Hepatocyte (in vitro differentiated cells): ENCODE data around the gene ZNF607. TPM values are rescaled to one million over a fixed set of nuclear protein-coding genes. Genes with fewer than 3 reads are reported as not detected.
"Not testable (repeated sequence)": the region's sequence is repeated elsewhere in the genome, so short reads cannot be mapped to it uniquely, and the experiment has no call there.

ENCODE experiments used
- DNase-seq: peaks from one replicate; pipeline ENCODE4 v3.0.0-alpha.2; 2016; ENCODE audit warnings: low spot score
- H2AFZ ChIP-seq: fragments of 200-600 bp; sonication (generic); 2 replicates; pipeline ENCODE4 v1.6.0; 2016; ENCODE audit warnings: antibody characterized with exemption, mild to moderate bottlenecking
- H3K27ac ChIP-seq: fragments of 200-600 bp; sonication (generic); 2 replicates; pipeline ENCODE4 v1.5.1; 2016; ENCODE audit warnings: mild to moderate bottlenecking
- H3K27me3 ChIP-seq: fragments of 200-600 bp; sonication (generic); 2 replicates; pipeline ENCODE4 v1.6.1; 2016
- H3K36me3 ChIP-seq: fragments of 200-600 bp; sonication (generic); replicated peaks from 2 replicates; pipeline ENCODE4 v1.5.1; 2016; ENCODE audit warnings: low read depth; ENCODE audit not compliant: insufficient read depth
- H3K4me1 ChIP-seq: fragments of 200-600 bp; sonication (generic); 2 replicates; pipeline ENCODE4 v1.5.1; 2016; ENCODE audit warnings: mild to moderate bottlenecking, moderate library complexity; ENCODE audit not compliant: insufficient read depth
- H3K4me2 ChIP-seq: fragments of 200-600 bp; sonication (generic); 2 replicates; pipeline ENCODE4 v1.6.0; 2016
- H3K4me3 ChIP-seq: fragments of 200-600 bp; sonication (generic); 2 replicates; pipeline ENCODE4 v1.5.1; 2016; ENCODE audit warnings: mild to moderate bottlenecking
- H3K79me2 ChIP-seq: fragments of 200-600 bp; sonication (generic); 2 replicates; pipeline ENCODE4 v1.6.0; 2017; ENCODE audit warnings: mild to moderate bottlenecking
- H3K9me2 ChIP-seq: fragments of 200-600 bp; sonication (generic); replicated peaks from 2 replicates; pipeline ENCODE4 v1.6.0; 2017; ENCODE audit warnings: mild to moderate bottlenecking; ENCODE audit not compliant: insufficient read depth
- H3K9me3 ChIP-seq: fragments of 200-600 bp; sonication (generic); 2 replicates; pipeline ENCODE4 v1.5.1; 2016; ENCODE audit warnings: low read depth, mild to moderate bottlenecking
- H4K20me1 ChIP-seq: fragments of 200-600 bp; sonication (generic); 2 replicates; pipeline ENCODE4 v1.6.0; 2016; ENCODE audit warnings: mild to moderate bottlenecking; ENCODE audit not compliant: insufficient read depth, poor library complexity, severe bottlenecking
- EZH2 ChIP-seq: fragments of 200-600 bp; sonication (generic); IDR thresholded peaks from 2 replicates; pipeline ENCODE4 v1.6.1; 2016; ENCODE audit warnings: antibody characterized with exemption, mild to moderate bottlenecking, borderline replicate concordance
- EZH2phosphoT487 ChIP-seq: fragments of 200-600 bp; sonication (generic); IDR thresholded peaks from one replicate; pipeline ENCODE4 v1.6.1; 2018; ENCODE audit warnings: antibody characterized with exemption, mild to moderate bottlenecking, low read depth, moderate library complexity; ENCODE audit not compliant: unreplicated experiment, severe bottlenecking
- WGBS: methylation state at CpG from one replicate; pipeline ENCODE4 v1.1.6; 2016; ENCODE audit warnings: low lambda C conversion rate; ENCODE audit errors: missing lambda C conversion rate; 5-methylcytosine and 5-hydroxymethylcytosine counted together
- polyA plus RNA-seq: library from polyadenylated mRNA; unstranded; fragments of >200 nt; fragmentation: Nextera tagmentation; extraction: Ambion mirVana; gene quantifications from 2 replicates; pipeline ENCODE4 v1.2.1, GENCODE V29; 2016
- total RNA-seq: library from RNA; depleted of rRNA; stranded (reverse); fragments of >200 nt; gene quantifications from 2 replicates; pipeline ENCODE4 v1.2.3, GENCODE V29; 2014
- TF ChIP-seq, protein P1 (sequence below): fragments of 200-600 bp; sonication (generic); IDR thresholded peaks from 2 replicates; pipeline ENCODE4 v1.5.1; 2016; ENCODE audit warnings: antibody characterized with exemption, mild to moderate bottlenecking; ENCODE audit not compliant: poor library complexity

Gene ZNF607
- total and polyA plus RNA-seq, 2 experiments from 2014 or later, result 2.3 to 4.8 TPM

DNA sequence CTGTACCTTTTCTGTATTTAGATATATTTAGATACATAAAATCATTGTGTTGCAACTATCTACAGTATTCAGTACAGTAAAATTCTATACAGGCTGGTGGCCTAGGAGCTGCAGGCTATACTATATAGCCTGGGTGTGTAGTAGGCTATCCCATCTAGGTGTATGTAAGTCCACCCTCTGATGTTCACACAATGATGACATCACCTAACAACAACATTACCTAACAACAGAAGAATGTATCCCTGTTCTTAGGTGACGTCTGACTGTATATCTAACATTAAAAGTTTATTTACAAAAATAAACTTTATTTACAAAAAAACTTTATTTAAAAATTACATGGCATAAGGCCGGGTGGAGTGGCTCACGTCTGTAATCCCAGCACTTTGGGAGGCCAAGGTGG lies 36.0 kb downstream of the ZNF607 start:
- Histone ChIP-seq H3K4me1 (no peaks in the 10 kb centered on the region), H3K4me3 (no peak overlapping the region), H2AFZ (no peak overlapping the region), H3K79me2 (no peaks in the 10 kb centered on the region), H3K4me2 (no peak overlapping the region), H3K9me2 (no peaks in the 10 kb centered on the region), H3K36me3 (no peaks in the 10 kb centered on the region), H3K9me3 (no peaks in the 10 kb centered on the region), H3K27me3 (no peaks in the 10 kb centered on the region), H3K27ac (no peak overlapping the region), H4K20me1 (no peaks in the 10 kb centered on the region)
- TF ChIP-seq, protein P1, sequence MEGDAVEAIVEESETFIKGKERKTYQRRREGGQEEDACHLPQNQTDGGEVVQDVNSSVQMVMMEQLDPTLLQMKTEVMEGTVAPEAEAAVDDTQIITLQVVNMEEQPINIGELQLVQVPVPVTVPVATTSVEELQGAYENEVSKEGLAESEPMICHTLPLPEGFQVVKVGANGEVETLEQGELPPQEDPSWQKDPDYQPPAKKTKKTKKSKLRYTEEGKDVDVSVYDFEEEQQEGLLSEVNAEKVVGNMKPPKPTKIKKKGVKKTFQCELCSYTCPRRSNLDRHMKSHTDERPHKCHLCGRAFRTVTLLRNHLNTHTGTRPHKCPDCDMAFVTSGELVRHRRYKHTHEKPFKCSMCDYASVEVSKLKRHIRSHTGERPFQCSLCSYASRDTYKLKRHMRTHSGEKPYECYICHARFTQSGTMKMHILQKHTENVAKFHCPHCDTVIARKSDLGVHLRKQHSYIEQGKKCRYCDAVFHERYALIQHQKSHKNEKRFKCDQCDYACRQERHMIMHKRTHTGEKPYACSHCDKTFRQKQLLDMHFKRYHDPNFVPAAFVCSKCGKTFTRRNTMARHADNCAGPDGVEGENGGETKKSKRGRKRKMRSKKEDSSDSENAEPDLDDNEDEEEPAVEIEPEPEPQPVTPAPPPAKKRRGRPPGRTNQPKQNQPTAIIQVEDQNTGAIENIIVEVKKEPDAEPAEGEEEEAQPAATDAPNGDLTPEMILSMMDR, result no peak
- no peak for TF ChIP-seq EZH2phosphoT487
- no peak for TF ChIP-seq EZH2
- no peak for DNase-seq
- WGBS, result 83% methylated on average over 3 of the region's 3 CpGs

DNA sequence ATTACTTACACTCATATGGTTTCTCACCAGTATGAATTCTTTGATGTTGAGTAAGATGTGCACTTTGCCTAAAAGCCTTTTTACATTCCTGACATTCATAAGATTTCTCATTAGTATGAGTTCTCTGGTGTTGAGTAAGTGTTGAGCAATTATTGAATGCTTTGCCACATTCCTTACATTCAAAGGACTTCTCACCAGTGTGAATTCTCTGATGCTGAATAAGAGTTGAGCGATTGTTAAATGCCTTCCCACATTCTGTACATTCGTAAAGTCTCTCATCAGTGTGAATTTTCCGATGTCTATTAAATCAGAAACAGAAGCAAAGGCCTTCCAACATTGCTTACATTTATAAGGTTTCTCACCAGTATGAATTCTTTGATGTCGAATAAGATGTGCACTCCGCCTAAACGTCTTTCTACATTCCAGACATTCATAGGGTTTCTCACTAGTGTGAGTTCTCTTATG lies 50.1 kb downstream of the ZNF607 start:
- Histone ChIP-seq H3K9me2 (no peaks in the 10 kb centered on the region), H3K79me2 (no peaks in the 10 kb centered on the region), H3K4me3 (no peak overlapping the region), H3K27me3 (no peaks in the 10 kb centered on the region), H3K9me3 (peaks cover 42% of the 10 kb centered on the region), H3K4me2 (no peak overlapping the region), H3K27ac (no peak overlapping the region), H2AFZ (no peak overlapping the region), H4K20me1 (no peaks in the 10 kb centered on the region), H3K4me1 (no peaks in the 10 kb centered on the region), H3K36me3 (no peaks in the 10 kb centered on the region)
- no peak for DNase-seq
- WGBS, result 92% methylated on average over 6 of the region's 6 CpGs
- TF ChIP-seq, protein P1, result no peak
- TF ChIP-seq EZH2phosphoT487 (no peak), EZH2 (no peak)

DNA sequence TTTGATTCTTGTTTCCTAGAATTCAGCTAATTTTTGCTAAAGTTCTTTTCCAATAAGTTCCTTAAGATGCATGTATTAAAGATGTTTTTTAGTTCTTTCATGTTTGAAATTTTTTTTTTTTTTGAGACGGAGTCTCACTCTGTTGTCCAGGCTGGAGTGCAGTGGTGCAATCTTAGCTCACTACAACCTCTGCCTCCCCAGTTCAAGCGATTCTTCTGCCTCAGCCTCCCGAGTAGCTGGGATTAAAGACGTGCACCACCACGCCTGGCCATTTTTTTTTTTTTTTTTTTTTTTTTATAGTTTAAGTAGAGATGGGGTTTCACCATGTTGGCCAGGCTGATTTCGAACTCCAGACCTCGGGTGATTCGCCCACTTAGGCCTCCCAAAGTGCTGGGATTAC lies 62.4 kb downstream of the ZNF607 start:
- 95% methylated on average over 8 of the region's 8 CpGs for WGBS
- H3K27ac ChIP-seq, H3K4me3 ChIP-seq, H2AFZ ChIP-seq, DNase-seq, H3K4me2 ChIP-seq, H3K36me3 ChIP-seq, H3K9me3 ChIP-seq, H3K9me2 ChIP-seq, H3K27me3 ChIP-seq: not testable (repeated sequence)
- Histone ChIP-seq H3K79me2 (peaks cover 28% of the 10 kb centered on the region), H4K20me1 (peaks cover 10% of the 10 kb centered on the region), H3K4me1 (peaks cover 11% of the 10 kb centered on the region)

DNA sequence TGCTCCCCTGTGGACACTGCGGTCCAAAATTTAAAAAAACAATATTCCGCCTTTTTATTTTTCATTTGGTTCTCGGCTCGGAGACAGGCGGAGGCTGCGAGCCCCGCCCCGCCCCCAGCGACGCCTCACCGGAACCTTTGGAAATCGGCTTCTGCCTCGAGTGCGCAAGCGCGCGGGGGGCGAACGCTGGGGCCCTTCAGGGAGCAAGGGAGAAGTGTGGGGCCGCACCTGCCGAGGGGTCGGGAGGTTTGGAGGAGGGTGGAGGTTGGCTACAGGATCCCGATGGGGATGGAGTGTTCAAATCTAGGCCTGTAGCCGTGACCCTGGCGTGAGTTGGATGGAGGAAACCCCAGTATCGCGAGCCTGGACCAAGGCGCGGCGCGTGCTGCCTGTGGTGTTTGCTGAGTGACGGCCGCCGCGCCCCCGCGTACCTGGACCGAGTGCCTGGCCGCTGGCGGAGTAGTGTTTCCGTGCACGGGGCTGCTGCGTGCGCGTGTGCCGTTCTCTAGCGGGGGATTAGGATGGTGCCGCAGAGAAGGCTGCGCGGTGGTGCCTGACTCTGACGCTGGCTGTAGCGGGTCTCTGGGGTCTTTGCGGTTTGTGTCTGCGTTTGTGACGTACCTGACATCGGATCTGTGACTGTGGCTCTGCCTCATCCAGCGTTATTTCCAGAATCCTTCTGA lies 63.7 kb downstream of the ZNF607 start:
- peak; percentile 94 for DNase-seq
- H3K27me3 ChIP-seq, result no peaks in the 10 kb centered on the region
- peaks cover 41% of the 10 kb centered on the region for H3K79me2 ChIP-seq
- under 1% methylated on average over 53 of the region's 57 CpGs for WGBS
- peaks cover 11% of the 10 kb centered on the region for H3K4me1 ChIP-seq
- peak overlapping the region; percentile 90 for H3K4me3 ChIP-seq
- peak overlapping the region; percentile 88 for H2AFZ ChIP-seq
- H3K9me2 ChIP-seq, result no peaks in the 10 kb centered on the region
- H3K27ac ChIP-seq, result peak overlapping the region; percentile 96
- no peak for TF ChIP-seq EZH2
- TF ChIP-seq EZH2phosphoT487, result no peak
- TF ChIP-seq, protein P1, result no peak
- peaks cover 3% of the 10 kb centered on the region for H3K9me3 ChIP-seq
- H4K20me1 ChIP-seq, result peaks cover 10% of the 10 kb centered on the region
- no peaks in the 10 kb centered on the region for H3K36me3 ChIP-seq
- H3K4me2 ChIP-seq, result peak overlapping the region; percentile 83
